GM21360 (cell line): ENCODE results near the gene SRGN.

ENCODE experiments used
- ATAC-seq: cut with Tn5 transposase; IDR thresholded peaks from one replicate; pipeline ENCODE4 v1.9.1; 2021; ENCODE audit warnings: mild to moderate bottlenecking, moderate library complexity; ENCODE audit not compliant: unreplicated experiment

SRGN gene

GRCh38 chr10:69089638-69090599 is 2.0 kb downstream of the SRGN start:
- ATAC-seq: no peak

DNA sequence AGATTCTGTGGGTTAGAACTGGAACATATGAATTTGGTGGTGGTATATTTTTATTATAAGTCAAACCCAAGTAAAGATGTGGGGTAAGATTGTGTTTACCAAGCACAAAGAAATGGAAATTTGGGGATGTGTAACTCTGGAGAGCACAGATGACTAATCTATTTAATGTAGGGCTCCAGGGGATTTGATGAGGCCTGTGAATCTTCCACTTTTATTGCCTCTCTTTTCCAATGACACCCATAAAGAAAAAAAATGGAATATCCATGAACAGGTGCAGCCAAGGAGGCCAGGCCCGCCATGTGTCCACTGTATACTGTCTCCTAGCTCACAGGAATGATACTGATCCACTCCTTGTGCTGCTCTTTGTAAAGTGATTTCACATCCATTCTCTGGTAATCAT is 2.8 kb downstream of the SRGN start:
- ATAC-seq: no peak

DNA sequence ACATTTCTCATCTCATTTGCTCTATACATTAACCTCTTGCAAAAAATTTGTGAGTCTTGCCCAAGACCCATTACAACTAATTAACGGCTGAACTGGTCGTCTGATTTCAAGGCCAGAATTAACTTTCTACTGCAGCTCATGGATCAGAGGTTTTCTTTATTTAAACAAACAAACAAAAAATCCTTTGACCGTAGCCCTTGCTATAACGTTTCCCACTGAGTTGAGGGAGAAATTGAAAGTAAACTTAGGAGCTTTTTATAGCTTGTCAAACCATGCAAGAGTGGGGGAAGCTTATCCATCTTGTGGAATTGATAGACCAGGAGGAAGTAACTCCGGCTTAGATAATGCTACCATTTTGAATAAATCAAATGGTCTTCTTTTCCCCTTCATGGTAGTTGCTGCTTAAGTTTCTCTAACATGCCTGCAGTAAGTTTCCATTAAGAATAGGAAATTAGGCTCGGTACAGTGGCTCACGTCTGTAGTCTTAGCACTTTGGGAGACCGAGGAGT is 3.3 kb downstream of the SRGN start:
- no peak for ATAC-seq

GRCh38 chr10:69092959-69093850 is 5.3 kb downstream of the SRGN start:
- no peak for ATAC-seq

DNA sequence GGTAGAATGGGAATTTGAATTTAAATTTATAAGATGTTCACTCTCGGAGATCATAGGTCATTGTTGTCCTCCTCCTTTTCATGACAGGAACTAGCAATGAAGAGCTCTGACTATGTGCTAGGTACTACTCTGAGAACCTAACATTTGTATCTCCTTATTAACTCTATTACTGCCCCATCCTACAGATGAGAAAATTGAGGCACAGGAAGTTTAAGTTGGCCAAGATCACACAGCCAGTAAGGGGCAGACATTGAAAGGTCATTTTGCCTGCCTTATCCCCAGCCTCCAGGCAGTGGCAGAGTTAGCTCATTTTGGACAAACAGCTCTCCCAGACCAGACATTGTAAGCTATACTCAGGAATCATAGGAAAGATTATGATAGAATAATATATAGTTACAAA is 6.0 kb downstream of the SRGN start:
- ATAC-seq: no peak

GRCh38 chr10:69096045-69096444 is 8.1 kb downstream of the SRGN start:
- peak; percentile 49 for ATAC-seq

GRCh38 chr10:69097729-69098128 is 9.8 kb downstream of the SRGN start:
- ATAC-seq: no peak

GRCh38 chr10:69100136-69100872 is 12.4 kb downstream of the SRGN start:
- ATAC-seq: no peak

DNA sequence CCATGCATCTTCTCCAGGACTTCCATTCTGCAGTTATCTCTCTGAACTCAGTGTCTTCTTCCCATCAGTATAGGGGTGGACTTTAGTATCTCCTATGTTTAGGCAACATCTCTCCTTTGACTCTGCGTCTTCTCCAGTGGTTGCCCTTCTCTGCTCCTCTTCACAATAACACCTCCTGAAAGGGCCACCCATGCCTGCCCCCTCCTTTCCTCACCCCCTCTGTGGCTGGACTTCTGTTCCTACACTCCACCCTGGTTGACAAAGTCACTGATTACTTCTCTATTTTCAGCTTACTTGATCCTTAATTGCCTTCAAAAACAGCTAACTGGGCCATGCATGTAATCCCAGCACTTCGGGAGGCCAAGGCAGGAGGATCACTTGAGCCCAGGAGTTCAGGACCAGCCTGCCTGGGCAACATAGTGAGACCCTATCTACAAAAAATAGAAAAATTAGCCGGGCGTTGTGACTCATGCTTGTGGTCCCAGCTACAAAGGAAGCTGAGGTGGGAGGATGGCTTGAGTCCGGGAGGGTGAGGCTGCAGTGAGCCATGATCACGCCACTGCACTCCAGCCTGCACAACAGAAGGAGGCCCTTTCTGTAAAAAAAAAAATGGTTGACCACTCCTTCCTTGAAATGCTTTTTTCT is 13.7 kb downstream of the SRGN start:
- ATAC-seq: no peak

DNA sequence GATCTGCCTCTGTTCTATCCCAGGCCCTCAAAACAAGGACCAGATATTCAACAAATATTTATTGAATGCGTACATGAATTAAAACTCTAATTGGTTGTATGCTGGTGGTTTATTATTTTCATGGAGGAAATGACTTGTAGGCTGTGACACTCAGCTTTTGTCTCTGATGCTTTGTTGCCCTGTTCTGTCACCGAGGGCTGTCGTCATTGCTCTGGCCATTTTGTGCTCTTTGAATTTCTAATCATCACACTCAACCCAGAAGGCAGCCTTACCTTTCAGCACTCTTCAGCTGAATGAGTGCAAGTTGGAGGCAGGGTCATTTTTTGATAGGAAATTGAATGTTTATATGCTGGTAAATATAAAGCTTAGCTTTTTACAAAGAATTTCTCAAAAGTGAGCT is 14.5 kb downstream of the SRGN start:
- ATAC-seq: no peak

DNA sequence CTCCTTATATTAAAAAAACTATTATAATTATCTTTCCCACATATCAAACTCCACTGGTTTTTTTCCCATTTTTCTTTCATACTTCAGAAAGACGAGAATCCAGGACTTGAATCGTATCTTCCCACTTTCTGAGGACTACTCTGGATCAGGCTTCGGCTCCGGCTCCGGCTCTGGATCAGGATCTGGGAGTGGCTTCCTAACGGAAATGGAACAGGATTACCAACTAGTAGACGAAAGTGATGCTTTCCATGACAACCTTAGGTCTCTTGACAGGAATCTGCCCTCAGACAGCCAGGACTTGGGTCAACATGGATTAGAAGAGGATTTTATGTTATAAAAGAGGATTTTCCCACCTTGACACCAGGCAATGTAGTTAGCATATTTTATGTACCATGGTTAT is 15.9 kb downstream of the SRGN start:
- ATAC-seq: no peak

GRCh38 chr10:69104994-69105790 is 17.3 kb downstream of the SRGN start:
- ATAC-seq: no peak

DNA sequence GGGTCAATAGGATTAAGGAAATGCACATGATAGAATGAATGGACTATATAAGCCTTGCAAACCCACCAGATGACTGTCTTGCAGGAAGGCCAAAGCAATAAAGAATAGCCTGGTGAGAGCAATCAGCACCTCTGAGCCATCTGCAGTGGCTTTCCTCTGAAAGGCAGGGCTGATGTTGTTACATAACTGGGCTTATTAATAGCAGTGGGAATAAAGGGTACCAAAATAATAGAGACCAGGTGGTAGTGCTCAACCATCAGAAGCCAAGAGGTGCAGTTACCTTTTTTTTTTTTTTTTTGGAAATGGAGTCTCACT is 19.2 kb downstream of the SRGN start:
- ATAC-seq: no peak

DNA sequence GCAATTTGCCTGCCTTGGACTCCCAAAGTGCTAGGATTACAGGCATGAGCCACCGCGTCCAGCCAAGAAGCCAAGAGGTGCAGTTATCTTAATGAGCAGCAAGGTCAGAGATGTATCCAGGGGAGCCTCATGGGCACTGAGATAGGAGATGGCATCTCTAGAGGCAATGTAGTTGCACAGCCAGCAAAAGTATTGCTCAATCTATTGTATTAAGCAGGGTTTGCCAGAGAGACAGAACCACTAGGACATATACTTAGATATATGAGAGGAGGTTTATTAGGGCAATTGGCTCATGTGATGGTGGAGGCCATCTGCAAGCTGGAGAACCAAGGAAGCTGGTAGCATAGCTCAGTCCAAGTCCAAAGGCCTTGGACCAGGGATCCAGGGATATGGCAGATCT is 19.8 kb downstream of the SRGN start:
- no peak for ATAC-seq

GRCh38 chr10:69119896-69120295 is 32.0 kb downstream of the SRGN start:
- ATAC-seq: no peak

DNA sequence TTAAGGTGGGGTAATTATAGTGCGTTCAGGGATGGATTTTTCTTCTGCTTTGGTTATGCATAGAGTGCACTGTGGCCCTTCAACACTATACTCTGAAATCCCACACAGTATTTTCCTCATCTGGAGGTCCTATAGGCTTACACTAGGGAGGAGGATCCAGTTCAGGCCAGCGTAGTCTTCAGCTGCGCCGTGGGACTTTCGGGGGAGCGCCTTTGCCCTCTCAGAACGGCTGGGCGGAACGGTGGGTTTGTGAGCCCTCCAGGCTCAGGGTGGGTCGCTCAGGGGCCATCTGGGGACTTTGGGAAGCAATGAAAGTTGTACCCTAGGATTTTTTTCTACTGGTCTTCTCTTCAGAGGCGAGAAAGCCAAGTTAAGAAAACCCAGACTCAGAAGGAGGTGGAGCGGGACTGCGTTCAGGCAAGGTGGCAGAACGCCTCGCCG is 35.4 kb downstream of the SRGN start:
- peak; percentile 19 for ATAC-seq

- ATAC-seq: peak; percentile 78
Observed at GRCh38 chr10:69123747-69124562, 36.1 kb downstream of the SRGN start, which contains the start of gene VPS26A. Gene VPS26A (plus strand): TSS chr10:69124178. CDS start chr10:69124278, 100 bp downstream.

GRCh38 chr10:69124563-69125268 is 36.8 kb downstream of the SRGN start:
- ATAC-seq: peak; percentile 24
